Stomach (tissue), 9 donors: ENCODE results near the gene TBCCD1. TPM values are rescaled to one million over a fixed set of nuclear protein-coding genes. Genes with fewer than 3 reads are reported as not detected.

Experiments
- DNase-seq, 2 donors: peaks; one replicate each; pipeline versions ENCODE4 v3.0.0 to v3.0.0-alpha.2; 2013 to 2019
- H3K27ac ChIP-seq, 5 donors: fragments of 200-600 bp in 4 of 5; sonication (generic) in 4 of 5; one replicate each; pipeline ENCODE4 v1.5.1; 2013 to 2019; ENCODE audit warnings: mild to moderate bottlenecking in 1 of 5, moderate library complexity in 1 of 5
- H3K27me3 ChIP-seq, 3 donors: fragments of 200-600 bp; sonication (generic); one replicate each; pipeline ENCODE4 v1.5.1; 2017 to 2019; ENCODE audit warnings: mixed run types in 1 of 3
- H3K36me3 ChIP-seq, 4 donors: fragments of 200-600 bp; sonication (generic); 1 replicate in 3 of 4; 2 replicates in 1 of 4; pipeline ENCODE4 v1.5.1; 2016 to 2019
- H3K4me1 ChIP-seq, 4 donors: fragments of 200-600 bp; sonication (generic); one replicate each; pipeline ENCODE4 v1.5.1; 2016 to 2019
- H3K4me3 ChIP-seq, 4 donors: fragments of 200-600 bp; sonication (generic) in 3 of 4; one replicate each; pipeline ENCODE4 v1.5.1; 2016 to 2019; ENCODE audit warnings: mild to moderate bottlenecking in 1 of 4
- H3K9me3 ChIP-seq, 4 donors: fragments of 200-600 bp; sonication (generic); one replicate each; pipeline ENCODE4 v1.5.1; 2016 to 2019
- CTCF ChIP-seq, 7 experiments: fragments of 450-650 bp in 4 of 7; fragments of 200-600 bp in 3 of 7; sonication (generic) in 3 of 7; IDR thresholded peaks; one replicate each; pipeline ENCODE4 v1.5.1; 2016 to 2019; ENCODE audit warnings: antibody characterized with exemption in 7 of 7, control low read depth in 2 of 7, mild to moderate bottlenecking in 1 of 7
- EP300 ChIP-seq: sonication (generic); formaldehyde crosslinking; IDR thresholded peaks from one replicate; pipeline ENCODE4 v1.6.1; 2017; ENCODE audit warnings: antibody characterized with exemption
- POLR2A ChIP-seq, 4 donors: fragments of 450-650 bp; IDR thresholded peaks; one replicate each; pipeline ENCODE4 v1.6.1; 2016; ENCODE audit warnings: antibody characterized with exemption in 4 of 4, control low read depth in 2 of 4, mild to moderate bottlenecking in 1 of 4, moderate library complexity in 1 of 4
- POLR2AphosphoS5 ChIP-seq, 3 donors: sonication (generic); formaldehyde crosslinking; IDR thresholded peaks; one replicate each; pipeline ENCODE4 v1.6.1; 2016; ENCODE audit warnings: antibody characterized with exemption in 3 of 3
- WGBS, 5 donors: extraction: QIAGEN DNeasy Blood & Tissue Kit in 3 of 5; methylation state at CpG; one replicate each; pipeline versions ENCODE4 v1.1.5 to v1.1.7; 2013 to 2018; 5-methylcytosine and 5-hydroxymethylcytosine counted together
- intact Hi-C: fragments of 100-400 bp; cut with DNase I; formaldehyde crosslinking; loops from one replicate; pipeline ENCODE4 v1.15.1; 2023; ENCODE audit warnings: low total_unique reads
- polyA plus RNA-seq, 3 donors: library from polyadenylated mRNA; stranded (reverse); fragments of 200-250 nt; gene quantifications; one replicate each; pipeline ENCODE4 v1.2.3, GENCODE V29; 2013
- total RNA-seq, 5 donors: library from RNA; depleted of rRNA; stranded (reverse); fragments of >200 nt; gene quantifications; one replicate each; pipeline versions ENCODE4 v1.1.0 to v1.2.3, GENCODE V29; 2014 to 2016
- donor health status: healthy with polysubstance abuse.
- donor health status: Bipolar disorder and iron deficiency.
- donor health status: healthy.

The TBCCD1 gene
- total and polyA plus RNA-seq, 8 donors, result 3.5 to 16.5 (median 7.6) TPM

DNA sequence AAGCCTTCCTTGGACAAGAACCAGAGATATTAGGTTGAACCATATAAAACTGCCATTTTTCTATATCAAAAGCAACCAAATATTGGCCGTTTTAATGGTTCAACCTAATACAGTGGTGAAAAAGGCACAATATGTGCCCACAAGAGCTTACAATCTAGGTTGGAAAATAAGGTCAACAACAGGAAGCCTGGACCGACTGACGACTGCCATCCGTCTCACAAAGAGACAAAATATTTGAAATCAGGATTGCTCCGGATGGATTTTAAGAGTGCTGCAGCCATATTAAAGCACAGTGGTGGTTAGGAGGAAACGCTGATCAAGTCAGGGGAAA is 47.1 kb upstream of the TBCCD1 start:
- TF ChIP-seq POLR2A (IDR thresholded peaks at IDR 0.05) (no peak), EP300 (no peak), CTCF (IDR thresholded peaks at IDR 0.05) (no peak), POLR2AphosphoS5 (IDR thresholded peaks at IDR 0.05) (no peak)
- 52 to 60% (median 54%) methylated on average over 6 of the region's 6 CpGs for WGBS, 5 donors
- Histone ChIP-seq H3K27me3 (peaks cover 0 to 48% (median 10%) of the 10 kb centered on the region in 3 donors), H3K4me1 (peaks cover 4 to 19% (median 14%) of the 10 kb centered on the region in 4 donors), H3K9me3 (no peaks in the 10 kb centered on the region), H3K36me3 (no peaks in the 10 kb centered on the region), H3K27ac (no peak overlapping the region), H3K4me3 (no peak overlapping the region)
- DNase-seq, result no peak
- intact Hi-C loops, result no loop called here

GRCh38 chr3:186613637-186614265 is 46.6 kb upstream of the TBCCD1 start:
- Histone ChIP-seq H3K4me3 (no peak overlapping the region), H3K36me3 (no peaks in the 10 kb centered on the region), H3K27ac (no peak overlapping the region), H3K4me1 (peaks cover 4 to 19% (median 14%) of the 10 kb centered on the region in 4 donors), H3K9me3 (no peaks in the 10 kb centered on the region), H3K27me3 (peaks cover 0 to 44% (median 10%) of the 10 kb centered on the region in 3 donors)
- intact Hi-C loops, result no loop called here
- no peak for TF ChIP-seq EP300
- TF ChIP-seq CTCF (IDR thresholded peaks at IDR 0.05), result no peak
- no peak for TF ChIP-seq POLR2A (IDR thresholded peaks at IDR 0.05)
- TF ChIP-seq POLR2AphosphoS5 (IDR thresholded peaks at IDR 0.05), result no peak
- 48 to 66% (median 65%) methylated on average over 4 of the region's 4 CpGs for WGBS, 5 donors
- no peak for DNase-seq

DNA sequence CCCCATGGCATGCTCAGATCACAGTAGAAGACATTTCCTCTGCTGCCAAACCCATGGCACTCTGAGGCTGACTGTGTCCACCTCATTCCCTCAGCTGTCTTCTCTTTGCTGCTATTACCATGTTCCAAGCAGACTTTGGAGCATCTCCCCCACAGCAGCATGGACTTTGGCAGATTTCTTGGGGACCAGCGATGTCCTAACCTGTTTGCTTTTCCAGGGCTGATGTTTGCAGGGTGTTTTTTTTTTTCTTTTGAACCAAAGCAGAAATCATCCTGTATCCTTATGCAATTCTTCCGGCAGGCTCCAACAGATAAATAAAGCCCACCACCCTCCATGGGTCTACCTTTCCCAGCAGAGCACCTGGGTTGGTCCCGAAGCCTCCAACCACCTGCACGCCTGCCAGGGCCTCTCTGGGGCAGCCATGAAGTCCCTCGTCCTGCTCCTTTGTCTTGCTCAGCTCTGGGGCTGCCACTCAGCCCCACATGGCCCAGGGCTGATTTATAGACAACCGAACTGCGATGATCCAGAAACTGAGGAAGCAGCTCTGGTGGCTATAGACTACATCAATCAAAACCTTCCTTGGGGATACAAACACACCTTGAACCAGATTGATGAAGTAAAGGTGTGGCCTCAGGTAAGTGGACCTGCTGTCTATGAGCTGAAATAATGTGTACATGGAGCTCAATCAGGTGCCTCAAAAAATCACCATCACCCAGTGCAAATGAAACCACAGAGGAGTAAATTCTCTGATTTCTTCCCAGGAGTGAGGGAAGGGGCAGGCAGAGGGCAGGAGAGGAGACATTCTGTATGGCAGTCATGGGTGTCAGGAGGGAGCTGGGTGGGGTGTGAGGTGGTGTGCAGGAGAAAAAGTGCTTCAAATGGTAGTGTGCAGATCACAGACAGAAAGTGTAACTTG is 45.8 kb upstream of the TBCCD1 start, which contains the start of gene AHSG:
TSS of gene AHSG (plus strand) at position 340 of the 916 bp plus-strand sequence. CDS start at position 422, 82 bp downstream.
- H3K36me3 ChIP-seq, result no peaks in the 10 kb centered on the region
- WGBS, 5 donors, result 78 to 88% (median 85%) methylated on average over 7 of the region's 7 CpGs

More for the DNA sequence above, 45.8 kb upstream of the TBCCD1 start, which contains the start of gene AHSG:
- Histone ChIP-seq H3K27ac (no peak within 1 kb of the TSS), H3K27me3 (peaks cover 0 to 37% (median 6%) of the 10 kb centered on the region in 3 donors), H3K4me3 (no peak within 1 kb of the TSS), H3K4me1 (peaks cover 4 to 19% (median 14%) of the 10 kb centered on the region in 4 donors), H3K9me3 (no peaks in the 10 kb centered on the region)
- intact Hi-C loops, result no loop called here
- no peak for DNase-seq
- TF ChIP-seq POLR2A (IDR thresholded peaks at IDR 0.05) (no peak), POLR2AphosphoS5 (IDR thresholded peaks at IDR 0.05) (no peak), EP300 (no peak), CTCF (IDR thresholded peaks at IDR 0.05) (no peak)
